HG03571 (cell line): ENCODE results near the gene AP2M1.

Experiments used
- ATAC-seq: cut with Tn5 transposase; IDR thresholded peaks from one replicate; pipeline ENCODE4 v1.9.1; 2021; ENCODE audit not compliant: unreplicated experiment

AP2M1 gene

DNA sequence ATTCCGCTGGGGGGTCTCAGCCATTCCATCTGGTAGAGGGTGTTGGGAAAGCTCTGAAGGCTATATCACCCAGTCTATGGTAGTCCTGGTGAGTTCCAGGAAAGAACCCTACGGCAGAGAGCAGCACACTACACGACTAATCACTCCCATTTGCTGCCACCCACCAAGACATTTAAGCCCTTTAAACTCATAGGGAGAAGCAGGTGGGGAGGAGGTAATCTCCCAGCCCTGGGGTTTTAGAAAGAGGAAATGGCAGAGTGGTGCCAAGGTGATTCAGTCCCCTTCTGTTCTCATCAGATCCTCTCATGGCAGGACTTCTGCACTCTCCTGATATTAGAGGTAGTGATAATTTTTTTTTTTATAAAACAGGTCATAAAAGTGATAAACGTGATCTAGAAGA is 44.2 kb downstream of the AP2M1 start:
- no peak for ATAC-seq

DNA sequence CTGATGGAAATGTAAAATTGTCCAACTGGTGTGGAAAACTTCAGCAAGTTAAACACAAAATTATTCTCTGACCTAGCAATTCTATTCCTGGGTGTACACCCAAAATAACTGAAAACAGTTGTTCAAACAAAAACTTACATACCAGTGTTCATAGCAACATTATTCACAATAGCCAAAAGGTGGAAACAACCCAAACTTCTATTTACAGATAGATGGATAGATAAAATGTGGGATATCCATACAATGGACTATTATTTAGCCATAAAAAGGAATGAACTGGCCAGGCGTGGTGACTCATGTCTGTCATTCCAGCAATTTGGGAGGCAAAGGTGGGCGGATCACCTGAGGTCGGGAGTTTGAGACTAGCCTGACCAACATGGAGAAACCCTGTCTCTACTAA is 47.9 kb downstream of the AP2M1 start:
- ATAC-seq: no peak

DNA sequence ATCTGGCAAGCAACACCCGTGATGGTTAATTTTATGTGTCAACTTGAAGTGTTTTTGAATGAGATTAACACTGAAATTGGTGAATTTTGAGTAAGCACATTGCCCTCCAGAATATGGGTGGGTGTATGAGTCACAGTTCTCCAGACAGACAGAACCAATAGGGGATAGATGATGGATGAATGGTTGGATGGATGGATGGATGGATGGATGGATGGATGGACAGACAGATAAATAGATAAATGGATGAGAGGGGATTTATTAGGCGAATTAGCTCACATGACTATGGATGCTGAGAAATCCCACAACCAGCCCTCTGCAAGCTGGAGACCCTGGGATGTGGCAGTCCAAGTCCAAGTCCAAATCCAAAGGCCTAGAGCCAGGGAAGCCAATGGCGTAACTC is 49.3 kb downstream of the AP2M1 start:
- ATAC-seq: no peak

DNA sequence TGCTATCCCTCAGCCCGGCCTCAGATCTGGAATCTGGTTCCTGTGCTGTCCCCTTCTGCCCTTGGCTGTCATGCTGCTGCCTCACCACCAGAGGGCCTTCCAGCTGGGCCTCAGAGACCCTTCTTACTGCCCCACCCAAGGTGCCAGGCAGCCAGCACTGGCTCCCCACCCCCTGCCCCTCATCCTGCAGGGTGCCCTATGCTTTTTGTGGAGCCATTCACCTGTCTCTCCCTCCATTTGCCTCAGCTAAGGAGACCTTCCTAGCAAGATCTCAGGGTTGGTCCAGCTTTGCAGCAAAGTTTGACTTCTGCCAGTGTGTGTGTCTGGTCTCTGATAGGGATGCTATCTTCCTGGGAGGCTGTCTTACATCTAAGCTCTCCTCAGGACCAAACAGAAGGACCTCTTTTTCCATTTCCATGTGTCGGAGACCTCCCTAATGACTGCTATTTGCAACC is 52.9 kb downstream of the AP2M1 start:
- no peak for ATAC-seq

DNA sequence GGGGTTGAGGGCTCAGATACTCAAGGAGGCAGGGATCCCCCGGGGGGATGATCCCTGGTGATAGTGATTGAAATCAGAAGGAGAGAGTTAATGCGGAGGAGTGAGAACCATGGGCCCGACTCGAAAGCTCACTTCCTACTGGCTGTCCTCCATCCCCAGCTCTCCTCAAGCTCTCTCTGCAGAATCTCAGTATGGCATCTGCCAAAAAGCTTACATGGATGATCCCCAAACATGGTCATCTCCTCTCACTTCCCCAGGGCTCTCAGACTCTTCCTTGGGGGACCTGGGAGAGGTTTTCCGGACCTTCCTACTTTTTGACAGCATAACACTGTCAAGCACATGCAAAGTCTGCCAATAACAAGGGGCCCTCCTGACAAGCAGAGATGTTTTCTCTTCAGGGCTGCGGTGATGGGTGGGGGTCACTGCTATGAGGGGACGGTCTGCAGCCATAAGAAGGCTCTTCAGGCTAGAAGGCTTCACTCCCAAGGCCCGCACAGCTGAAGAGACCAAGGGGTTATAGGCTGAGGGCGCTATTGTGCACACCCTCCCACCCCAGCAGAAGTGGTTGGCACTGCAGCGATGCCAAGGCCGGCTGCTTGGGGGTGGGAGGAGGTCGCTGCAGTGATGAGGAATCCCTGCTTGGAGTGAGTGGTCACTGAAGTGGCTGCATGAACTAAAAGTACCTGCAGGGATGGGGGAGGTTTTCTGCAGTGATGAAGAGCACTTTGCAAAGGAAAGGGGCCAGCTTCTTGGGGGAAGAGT is 53.9 kb downstream of the AP2M1 start:
- no peak for ATAC-seq

DNA sequence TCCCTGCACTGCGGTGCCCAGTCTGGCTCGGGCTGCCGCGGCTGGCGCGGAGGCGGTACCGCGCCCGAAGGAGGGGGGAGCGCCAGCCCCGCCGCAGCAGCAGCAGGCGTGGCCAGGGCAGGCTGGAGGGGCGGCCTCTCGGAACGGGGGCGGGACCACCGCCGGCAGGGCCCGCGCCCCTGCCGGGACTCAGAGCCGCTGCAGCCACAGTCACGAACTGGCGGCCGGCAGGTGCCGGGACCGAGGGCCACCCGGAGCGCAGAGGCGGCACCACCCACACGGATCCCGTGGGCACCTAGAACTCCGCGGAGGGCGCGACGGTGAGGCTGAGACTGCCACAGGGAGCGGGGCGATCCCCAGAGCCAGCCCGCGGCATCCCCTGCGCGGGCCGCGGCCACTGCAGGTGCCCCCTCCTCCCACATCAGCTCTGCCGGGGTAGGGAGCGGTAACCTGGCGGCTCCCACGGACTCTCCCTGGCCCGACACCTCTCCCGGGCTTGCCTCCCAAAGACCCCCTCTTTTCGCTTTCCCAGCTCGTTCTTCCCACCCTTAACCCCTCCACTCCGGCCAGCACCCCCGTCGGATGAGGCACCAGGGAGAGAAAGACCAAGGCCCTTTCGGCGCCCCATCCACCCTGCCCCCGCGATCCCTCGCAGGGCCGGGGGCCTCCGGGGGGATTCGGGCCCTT is 54.9 kb downstream of the AP2M1 start, which contains the start of gene VWA5B2:
VWA5B2 (plus strand) TSS at position 192 of the 687 bp plus-strand sequence. CDS start 944 bp downstream, outside the sequence.
- peak; percentile 57 for ATAC-seq

DNA sequence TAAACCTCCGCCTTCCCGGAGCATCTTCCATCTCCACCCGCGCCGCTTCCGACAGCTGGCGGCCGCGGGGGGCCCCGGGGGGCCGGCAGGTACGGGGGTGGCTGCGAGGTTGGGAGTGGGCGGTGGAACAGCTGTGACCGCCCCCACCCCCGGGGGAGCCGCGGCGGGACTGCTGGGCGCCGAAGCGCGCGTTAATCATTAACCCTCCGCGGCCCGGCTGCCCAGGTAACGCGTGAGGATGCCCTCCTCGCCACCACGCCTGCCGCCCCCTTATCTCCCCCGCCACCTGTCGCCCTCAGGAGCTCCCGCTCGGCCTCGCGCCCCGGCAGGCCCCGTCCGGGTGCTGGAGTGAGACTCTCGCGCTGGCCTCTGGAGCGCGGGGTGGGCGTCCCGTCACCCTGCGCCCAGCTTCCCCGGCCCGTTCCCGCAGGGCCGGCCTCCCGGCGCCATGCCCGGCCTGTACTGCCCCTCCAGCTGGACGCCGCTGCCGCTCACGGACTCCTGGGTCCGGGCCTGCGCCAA is 55.5 kb downstream of the AP2M1 start:
- ATAC-seq: no peak

DNA sequence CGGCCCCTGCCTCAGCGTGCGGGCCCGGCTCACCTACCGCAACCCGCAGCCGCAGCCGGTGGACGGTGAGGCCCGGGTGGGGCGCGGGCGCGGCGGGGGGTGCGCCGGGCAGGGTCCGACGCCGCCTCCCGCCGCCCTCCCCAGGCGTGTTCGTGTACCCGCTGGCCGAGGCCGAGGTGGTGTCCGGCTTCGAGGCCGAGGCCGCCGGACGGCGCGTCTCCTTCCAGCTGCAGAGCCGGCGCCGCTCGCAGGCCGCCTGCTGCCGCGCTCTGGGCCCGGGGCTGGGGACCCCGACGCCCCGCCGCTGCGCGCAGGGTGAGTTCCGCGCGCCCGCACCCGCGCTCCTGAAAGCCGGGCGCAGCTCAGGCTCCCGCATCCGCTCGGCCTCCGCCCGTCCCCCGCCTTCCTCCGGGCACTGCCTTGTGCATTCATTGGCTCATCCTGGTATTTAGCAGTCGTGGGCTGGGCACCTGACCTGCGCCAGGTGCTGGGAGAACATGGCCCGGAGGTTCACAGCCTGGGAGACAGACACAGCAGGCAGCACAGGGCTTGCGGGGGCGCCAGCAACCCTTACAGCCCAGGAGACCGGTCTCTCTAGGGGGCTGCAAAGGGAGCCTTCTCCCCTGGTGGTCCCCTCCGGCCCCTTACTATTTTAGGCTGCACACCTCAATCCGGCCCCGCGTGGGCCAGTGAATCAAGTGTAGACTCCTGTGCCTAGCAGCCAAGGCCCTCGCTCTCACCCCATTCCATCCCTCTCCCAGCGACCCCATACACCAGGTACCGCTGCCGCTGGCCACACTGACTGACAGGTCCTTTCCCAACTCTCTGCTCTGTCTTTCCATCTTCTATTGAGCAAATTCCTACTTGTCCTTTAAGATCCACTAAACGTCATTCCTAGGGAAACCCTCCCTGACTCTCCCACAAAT is 56.2 kb downstream of the AP2M1 start:
- no peak for ATAC-seq

DNA sequence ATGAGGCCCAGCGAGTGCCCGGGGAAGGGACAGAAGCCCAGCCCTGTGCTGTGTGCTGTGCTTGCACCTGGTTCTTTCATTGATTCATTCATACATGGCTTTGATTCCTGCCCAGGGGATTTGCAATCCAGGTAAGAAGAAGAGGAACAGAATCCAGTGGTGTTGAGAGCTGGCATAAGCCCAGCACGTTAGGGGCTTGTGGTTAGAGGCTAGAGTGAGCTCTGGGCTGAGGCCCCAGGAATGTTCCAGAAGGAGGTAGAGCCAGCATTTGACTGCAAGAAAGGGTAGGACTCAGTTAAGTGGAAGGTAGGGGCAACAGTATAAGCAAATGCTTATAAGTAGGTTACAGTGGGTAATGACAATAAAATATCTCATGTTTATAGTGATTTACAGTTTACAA is 57.0 kb downstream of the AP2M1 start:
- ATAC-seq: no peak

DNA sequence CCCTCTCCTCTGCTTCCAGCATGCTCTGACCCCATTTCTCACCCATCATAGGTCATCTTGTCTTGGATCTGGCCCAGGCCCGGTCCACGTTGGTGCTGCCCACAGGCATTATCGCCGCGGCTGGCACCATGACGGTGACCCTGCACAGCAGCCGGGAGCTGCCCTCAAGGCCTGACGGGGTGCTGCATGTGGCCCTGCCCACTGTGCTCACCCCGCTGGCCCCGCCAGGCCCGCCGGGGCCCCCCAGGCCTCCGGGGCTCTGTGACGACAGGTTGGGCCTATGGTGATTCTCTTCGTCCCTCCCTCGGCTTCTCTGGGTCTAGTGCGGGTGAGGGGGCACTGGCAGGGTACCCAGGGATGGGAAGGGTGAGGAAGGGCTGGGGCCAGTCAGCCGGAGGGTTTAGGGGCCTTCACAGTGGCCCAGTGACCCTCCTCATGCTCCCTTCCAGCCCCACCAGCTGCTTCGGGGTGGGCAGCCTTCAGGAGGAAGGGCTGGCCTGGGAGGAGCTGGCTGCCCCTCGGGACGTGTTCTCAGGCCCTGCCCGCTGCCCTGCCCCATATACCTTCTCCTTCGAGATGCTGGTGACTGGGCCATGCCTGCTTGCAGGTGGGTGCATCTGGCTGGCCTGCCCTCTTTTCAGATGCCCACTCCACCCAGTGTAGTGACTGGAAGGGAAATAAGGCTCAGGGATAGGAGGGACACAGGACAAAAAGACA is 58.6 kb downstream of the AP2M1 start:
- ATAC-seq: no peak
